AG04450 (cell line): ENCODE data around the gene GCKR. TPM values are rescaled to one million over a fixed set of nuclear protein-coding genes. Genes with fewer than 3 reads are reported as not detected.

Source experiments
- CTCF ChIA-PET: fragments of 300-600, 350-600 bp; formaldehyde crosslinking; extraction: SDS; loops from one replicate; lab custom pipeline; 2022; ENCODE audit warnings: antibody characterized with exemption, inconsistent platforms; lab: Charles Lee
- POLR2A ChIA-PET: fragments of 350-600 bp; formaldehyde crosslinking; extraction: SDS; loops from one replicate; lab custom pipeline; 2021; ENCODE audit warnings: antibody characterized with exemption, inconsistent platforms; lab: Yijun Ruan, JAX
- DNase-seq: peaks from one replicate; pipeline ENCODE4 v3.0.0-alpha.2; 2011; ENCODE audit warnings: low read depth, low spot score
- H3K27ac ChIP-seq: one replicate; pipeline ENCODE4 v1.5.1; 2012; ENCODE audit warnings: low read depth, low read length, control low read depth
- H3K27me3 ChIP-seq: one replicate; pipeline ENCODE4 v1.6.0; 2012; ENCODE audit warnings: low read length; ENCODE audit not compliant: control insufficient read depth, insufficient read depth
- H3K4me3 ChIP-seq: 2 replicates; pipeline ENCODE4 v1.5.1; 2011; ENCODE audit warnings: mild to moderate bottlenecking, low read depth, low read length, control low read depth
- H3K9me3 ChIP-seq: 2 replicates; pipeline ENCODE4 v1.5.1; 2012; ENCODE audit warnings: low read length; ENCODE audit not compliant: control insufficient read depth, insufficient read depth
- polyA minus RNA-seq: library from RNA; depleted of rRNA, polyadenylated mRNA; stranded (reverse); fragments of >200 nt; gene quantifications from 2 replicates; pipeline ENCODE4 v1.2.3, GENCODE V29; 2011; rRNA and poly(A)+ RNA removed
- polyA plus RNA-seq: library from polyadenylated mRNA; depleted of rRNA; stranded (reverse); fragments of >200 nt; gene quantifications from 2 replicates; pipeline ENCODE4 v1.2.3, GENCODE V29; 2011; rRNA removed
- TF ChIP-seq, protein P1 (sequence below): IDR thresholded peaks from 2 replicates; pipeline ENCODE4 v1.5.1; 2011; ENCODE audit warnings: low read depth, low read length, control low read depth, inconsistent platforms

GCKR gene, protein sequence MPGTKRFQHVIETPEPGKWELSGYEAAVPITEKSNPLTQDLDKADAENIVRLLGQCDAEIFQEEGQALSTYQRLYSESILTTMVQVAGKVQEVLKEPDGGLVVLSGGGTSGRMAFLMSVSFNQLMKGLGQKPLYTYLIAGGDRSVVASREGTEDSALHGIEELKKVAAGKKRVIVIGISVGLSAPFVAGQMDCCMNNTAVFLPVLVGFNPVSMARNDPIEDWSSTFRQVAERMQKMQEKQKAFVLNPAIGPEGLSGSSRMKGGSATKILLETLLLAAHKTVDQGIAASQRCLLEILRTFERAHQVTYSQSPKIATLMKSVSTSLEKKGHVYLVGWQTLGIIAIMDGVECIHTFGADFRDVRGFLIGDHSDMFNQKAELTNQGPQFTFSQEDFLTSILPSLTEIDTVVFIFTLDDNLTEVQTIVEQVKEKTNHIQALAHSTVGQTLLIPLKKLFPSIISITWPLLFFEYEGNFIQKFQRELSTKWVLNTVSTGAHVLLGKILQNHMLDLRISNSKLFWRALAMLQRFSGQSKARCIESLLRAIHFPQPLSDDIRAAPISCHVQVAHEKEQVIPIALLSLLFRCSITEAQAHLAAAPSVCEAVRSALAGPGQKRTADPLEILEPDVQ
- polyA plus RNA-seq (0.14 and 0.36 TPM in 2 replicates), polyA minus RNA-seq (0.52 and 0.74 TPM in 2 replicates)

DNA sequence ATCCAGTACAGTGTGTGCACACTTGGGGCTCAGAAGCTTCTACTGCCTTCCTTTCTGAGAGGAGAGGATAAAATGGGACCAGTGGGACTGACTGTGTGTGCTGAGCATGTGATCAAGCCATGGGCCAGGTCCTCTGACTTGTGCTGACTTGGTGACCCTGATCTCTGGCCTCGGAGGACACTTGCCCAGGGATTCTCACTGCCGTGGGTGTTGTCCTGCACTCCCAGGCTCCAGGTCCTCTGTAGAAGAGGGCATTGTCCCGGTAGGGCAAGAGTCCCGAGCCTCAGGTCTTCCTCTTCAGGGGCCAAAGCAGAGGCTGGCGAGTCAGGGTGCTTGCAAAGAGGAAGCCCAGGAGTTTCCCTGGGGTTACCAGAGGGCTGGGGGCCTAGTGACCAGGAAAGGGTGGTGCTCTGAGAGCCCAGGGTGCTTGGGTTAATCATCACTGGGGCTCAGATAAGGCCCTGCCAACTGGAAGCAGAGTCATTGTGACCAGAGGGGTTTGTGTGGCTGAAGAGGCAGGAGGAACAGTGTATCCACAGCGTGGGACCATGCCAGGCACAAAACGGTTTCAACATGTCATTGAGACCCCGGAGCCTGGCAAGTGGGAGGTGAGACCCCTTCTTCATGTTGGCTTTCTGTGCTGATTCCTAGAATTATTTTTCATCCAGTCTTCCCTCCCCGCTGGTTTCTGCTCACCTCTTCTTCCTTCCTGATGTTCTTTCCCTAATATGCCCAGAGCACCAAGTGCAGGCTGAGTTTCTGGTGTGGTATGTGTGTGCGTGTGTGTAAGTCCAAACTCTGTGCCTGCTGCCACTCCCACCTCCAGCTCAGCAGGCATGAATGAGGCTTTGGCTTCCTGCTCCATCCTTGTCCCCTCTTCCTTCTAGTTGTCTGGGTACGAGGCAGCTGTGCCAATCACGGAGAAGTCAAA is at the start of gene GCKR:
Gene GCKR, plus strand, starts transcription at position 483 of the 931 bp plus-strand sequence. Its CDS starts 66 bp downstream, at position 549.
- Histone ChIP-seq H3K27ac (no peak within 1 kb of the TSS), H3K27me3 (peaks cover 4% of the 10 kb centered on the region), H3K4me3 (no peak within 1 kb of the TSS), H3K9me3 (no peaks in the 10 kb centered on the region)
- ChIA-PET CTCF (no interaction called here), POLR2A (no interaction called here)
- no peak for DNase-seq
- TF ChIP-seq, protein P1, sequence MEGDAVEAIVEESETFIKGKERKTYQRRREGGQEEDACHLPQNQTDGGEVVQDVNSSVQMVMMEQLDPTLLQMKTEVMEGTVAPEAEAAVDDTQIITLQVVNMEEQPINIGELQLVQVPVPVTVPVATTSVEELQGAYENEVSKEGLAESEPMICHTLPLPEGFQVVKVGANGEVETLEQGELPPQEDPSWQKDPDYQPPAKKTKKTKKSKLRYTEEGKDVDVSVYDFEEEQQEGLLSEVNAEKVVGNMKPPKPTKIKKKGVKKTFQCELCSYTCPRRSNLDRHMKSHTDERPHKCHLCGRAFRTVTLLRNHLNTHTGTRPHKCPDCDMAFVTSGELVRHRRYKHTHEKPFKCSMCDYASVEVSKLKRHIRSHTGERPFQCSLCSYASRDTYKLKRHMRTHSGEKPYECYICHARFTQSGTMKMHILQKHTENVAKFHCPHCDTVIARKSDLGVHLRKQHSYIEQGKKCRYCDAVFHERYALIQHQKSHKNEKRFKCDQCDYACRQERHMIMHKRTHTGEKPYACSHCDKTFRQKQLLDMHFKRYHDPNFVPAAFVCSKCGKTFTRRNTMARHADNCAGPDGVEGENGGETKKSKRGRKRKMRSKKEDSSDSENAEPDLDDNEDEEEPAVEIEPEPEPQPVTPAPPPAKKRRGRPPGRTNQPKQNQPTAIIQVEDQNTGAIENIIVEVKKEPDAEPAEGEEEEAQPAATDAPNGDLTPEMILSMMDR, result no peak

DNA sequence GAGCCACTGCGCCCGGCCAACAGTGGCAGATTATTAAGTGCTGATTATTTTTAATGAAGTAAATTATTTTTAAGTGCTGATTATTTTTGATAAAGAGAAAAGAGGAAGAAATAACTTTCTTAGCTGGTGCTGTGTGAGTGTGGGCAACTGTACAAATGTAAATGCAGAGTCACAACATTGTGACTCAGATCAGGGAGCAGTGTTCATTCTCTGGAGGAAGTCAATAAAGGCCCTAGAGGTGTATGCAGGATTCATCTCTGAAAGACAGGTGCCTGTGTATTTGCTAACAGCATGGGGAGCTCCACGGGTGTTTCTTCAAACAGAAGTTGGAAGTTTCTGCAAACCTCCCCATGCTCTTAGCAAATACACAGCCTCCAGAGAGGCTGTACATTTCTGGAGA is 48.3 kb upstream of the GCKR start:
- no peaks in the 10 kb centered on the region for H3K9me3 ChIP-seq
- ChIA-PET CTCF (no interaction called here), POLR2A (no interaction called here)
- no peaks in the 10 kb centered on the region for H3K27me3 ChIP-seq
- no peak overlapping the region for H3K27ac ChIP-seq
- TF ChIP-seq, protein P1, result no peak
- DNase-seq, result no peak
- no peak overlapping the region for H3K4me3 ChIP-seq

DNA sequence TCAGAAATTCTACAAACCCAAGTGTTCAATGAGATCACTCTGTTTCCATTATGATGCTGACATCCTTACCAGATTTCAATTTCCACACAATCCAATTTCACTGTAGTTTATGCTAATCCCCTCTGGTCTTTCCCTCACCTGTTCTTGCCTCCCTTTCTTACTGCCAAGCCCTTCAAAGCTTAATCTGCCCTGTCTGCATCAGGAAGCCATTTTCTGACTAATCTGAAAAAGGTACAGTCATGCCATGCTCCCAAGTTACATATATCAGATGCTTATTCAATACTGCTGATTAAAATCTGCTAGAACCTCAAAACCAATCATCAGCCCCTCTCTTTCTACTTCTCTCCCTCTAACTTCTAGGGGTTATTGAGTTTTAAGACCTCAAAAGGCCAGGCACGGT is 45.5 kb upstream of the GCKR start:
- CTCF ChIA-PET, result no interaction called here
- POLR2A ChIA-PET, result no interaction called here
- no peak overlapping the region for H3K27ac ChIP-seq
- no peaks in the 10 kb centered on the region for H3K9me3 ChIP-seq
- TF ChIP-seq, protein P1, result no peak
- no peak overlapping the region for H3K4me3 ChIP-seq
- DNase-seq, result no peak
- no peaks in the 10 kb centered on the region for H3K27me3 ChIP-seq

DNA sequence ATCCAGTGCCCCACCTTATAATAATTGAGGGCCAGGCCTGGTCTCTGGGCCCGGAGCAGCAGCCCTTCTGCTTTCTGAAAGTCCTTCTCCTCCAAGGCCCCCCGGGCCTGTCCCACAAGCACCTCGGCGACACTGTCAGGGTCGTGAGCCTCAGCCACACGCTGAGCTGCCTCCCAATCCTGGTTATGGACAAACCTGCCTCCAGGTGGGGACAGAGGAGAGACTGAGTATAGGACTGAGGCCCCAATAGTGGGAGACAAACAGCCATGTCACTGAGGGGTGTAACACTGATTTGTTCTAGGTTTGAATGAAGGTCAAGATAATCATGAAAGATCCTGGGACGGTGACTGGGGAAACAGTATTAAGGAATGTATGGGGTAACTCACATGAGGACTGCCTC is 42.7 kb upstream of the GCKR start:
- CTCF ChIA-PET, result no interaction called here
- Histone ChIP-seq H3K4me3 (no peak overlapping the region), H3K9me3 (no peaks in the 10 kb centered on the region), H3K27ac (no peak overlapping the region), H3K27me3 (no peaks in the 10 kb centered on the region)
- POLR2A ChIA-PET, result interaction anchor here (1.7 kb wide), 1 partner anchor 26 kb away, joined by 3 read pairs; the partner anchor contains the start of gene NRBP1
- DNase-seq, result no peak
- TF ChIP-seq, protein P1, result no peak
